GM19193 (cell line): ENCODE data around the gene TRMT112.

Experiments
- POLR2A ChIP-seq: IDR thresholded peaks from 4 replicates; pipeline ENCODE4 v1.6.1; 2011; ENCODE audit not compliant: insufficient read depth, insufficient read length; ENCODE audit errors: extremely low read depth

The TRMT112 gene

DNA sequence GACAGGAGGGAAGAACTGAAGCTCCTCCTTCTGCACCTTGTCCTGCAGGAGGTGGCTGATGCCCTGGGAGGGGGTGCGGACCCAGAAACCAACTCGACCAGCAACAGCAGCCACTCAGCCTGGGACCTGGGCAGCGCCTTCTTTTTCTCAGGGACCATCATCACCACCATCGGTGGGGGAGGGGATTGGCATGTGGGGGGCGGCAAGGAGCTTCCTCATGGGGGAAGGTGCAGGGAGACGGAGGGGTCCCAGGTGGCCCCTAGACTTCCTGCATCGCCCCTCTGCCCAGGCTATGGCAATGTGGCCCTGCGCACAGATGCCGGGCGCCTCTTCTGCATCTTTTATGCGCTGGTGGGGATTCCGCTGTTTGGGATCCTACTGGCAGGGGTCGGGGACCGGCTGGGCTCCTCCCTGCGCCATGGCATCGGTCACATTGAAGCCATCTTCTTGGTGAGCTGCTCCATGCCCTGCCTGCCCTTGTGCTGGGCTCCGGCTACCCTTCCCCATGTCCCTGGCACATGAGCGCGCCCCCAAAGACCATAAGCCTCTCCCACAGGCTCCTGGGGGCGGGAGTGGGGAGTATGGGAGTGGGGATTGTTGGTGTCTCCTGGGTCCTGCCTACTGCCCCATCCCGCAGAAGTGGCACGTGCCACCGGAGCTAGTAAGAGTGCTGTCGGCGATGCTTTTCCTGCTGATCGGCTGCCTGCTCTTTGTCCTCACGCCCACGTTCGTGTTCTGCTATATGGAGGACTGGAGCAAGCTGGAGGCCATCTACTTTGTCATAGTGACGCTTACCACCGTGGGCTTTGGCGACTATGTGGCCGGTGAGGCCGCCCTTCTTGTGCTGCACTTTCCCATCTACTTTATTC is 20.3 kb downstream of the TRMT112 start:
- TF ChIP-seq POLR2A, result no peak

DNA sequence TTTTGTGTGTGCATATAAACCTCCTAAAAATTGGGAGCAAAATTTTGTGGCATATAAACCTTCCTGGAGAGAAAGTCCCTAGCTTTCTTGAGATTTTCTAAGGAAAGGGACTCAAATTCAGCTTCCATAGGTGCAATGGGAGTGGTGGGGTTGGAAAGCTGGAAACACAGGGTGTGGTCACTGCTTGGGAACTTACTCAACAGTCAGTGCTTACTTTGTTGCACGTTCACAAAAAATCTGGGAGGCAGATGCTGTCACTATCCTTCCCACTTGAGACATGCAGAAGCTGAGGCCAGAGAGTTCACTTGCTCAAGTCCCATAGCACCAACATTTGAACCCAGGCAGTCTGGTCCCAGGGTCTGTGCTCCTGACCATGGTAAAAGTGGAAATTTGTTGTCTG is 21.1 kb downstream of the TRMT112 start:
- no peak for TF ChIP-seq POLR2A

DNA sequence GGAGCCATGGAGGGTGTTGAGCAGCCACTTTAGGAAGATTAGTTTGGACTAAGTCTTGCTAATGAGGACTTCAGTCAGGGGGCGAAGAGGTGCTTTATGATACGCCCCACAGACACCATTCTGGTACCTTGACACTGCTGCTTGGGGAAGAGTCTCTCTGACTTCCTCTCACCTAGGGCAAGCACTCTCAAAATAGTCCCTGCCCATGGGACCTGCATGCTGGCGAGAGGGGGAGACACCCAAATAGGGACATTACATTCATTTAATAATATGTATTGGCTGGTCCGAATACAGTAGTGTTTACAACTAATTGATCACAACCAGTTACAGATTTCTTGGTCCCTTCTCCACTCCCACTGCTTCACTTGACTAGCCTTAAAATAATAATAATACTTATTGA is 21.6 kb downstream of the TRMT112 start:
- TF ChIP-seq POLR2A, result no peak

DNA sequence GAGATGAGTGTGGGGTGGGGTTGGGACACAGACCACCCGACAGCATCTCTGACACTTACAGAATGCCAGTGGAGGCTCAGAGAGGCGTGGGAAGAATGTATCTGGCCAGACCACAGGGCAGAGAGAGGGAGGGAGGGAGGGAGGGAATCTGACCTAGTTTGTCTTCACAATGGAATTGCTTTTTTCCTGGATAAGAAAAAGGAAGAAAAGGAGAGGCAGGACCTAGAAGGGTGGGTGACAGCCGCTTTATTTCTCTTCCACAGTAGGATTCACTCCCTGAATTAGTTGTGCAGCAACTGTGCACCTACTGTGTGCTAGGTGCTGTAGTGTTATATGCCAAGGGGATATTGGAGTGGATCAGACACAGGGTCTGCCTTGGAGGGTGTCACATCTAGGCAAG is 22.6 kb downstream of the TRMT112 start:
- no peak for TF ChIP-seq POLR2A

DNA sequence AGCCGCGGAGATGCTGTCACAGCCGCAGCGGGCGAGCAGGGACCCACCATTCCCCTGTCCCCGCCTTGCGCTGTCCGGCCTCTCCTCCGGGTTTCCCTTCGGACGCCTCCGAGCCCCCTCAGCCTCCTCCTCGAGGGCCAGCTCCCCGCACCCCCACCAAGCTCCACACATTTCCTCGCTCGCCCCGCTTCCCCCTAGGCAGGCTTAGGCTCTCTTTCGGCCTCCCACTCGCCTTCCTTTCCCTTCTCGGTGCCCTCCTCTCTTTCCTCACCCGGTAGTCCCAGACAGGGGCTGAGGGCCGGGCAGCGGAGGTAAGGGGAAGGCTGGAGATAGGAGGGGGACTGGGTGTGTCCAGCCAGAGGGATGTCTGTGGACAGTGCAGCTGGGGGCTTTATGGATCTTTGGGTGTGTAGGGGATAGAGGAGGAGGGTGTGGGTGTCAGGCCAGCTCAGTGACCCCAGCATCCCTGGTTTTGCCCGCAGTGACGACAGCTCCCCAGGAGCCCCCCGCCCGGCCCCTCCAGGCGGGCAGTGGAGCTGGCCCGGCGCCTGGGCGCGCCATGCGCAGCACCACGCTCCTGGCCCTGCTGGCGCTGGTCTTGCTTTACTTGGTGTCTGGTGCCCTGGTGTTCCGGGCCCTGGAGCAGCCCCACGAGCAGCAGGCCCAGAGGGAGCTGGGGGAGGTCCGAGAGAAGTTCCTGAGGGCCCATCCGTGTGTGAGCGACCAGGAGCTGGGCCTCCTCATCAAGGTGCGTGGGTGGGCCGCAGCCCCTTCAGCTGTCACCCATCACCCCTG is 24.7 kb downstream of the TRMT112 start:
- TF ChIP-seq POLR2A, result no peak

DNA sequence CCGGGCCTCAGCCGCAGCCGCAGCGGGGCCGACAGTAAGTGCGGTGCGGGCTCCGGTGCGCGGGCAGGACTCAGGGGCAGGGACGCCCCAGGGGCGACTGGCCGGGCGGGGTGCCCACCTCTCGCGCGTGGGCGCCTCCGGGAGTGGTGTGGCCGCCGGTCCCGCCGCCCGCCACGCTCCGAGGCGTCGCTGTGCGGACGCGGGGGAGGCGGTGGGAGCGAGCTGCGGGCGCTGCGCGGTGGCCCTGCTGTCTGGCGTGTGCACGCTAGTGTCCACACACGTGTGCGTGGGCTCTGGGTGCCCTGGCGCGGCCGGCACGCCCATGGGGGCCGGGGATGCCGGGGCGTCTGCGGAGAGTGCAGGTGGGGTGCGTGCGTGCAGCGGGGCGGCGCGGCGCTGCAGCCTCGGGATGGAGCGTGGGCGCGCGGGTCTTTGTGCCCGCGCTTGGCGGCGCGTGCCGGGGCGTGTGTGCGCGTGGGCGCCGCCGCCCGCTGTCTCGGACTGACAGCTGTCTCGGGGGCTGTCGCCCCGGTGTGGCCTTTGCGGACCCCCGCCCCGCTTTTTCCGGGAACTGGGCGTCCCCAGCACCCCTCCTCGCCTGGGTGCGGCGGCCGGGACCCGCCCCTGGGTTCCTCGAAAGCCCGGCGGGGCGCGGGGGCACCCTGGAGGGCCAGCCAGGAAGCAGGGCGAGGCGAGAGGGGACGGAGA is 25.5 kb downstream of the TRMT112 start:
- no peak for TF ChIP-seq POLR2A

DNA sequence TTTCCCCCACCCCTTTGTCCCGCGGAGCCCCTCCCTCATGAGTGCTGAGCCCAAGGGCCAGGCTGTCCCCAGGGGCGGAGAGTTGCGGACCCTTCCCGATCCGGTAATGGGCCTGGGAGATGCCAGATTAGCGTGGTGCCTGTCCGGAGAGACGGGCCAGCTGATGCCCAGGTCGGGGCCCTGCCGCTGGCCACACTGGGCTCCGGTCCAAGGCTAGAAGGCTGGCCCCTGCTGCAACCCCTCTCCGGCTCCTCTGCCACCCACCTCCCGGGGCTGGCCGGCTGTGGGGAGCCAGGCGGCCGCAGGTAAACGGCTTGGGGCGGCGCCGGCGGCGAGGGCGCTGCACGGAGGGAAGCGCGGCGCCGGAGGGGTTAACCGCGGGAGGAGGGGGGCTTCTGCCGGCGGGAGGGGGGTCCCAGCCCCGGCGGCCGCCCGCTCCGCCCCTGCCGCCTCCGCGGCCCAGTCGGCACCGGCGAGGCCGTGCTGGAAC is 26.1 kb downstream of the TRMT112 start, which contains the start of gene KCNK4:
KCNK4 (plus strand) TSS at position 41 of the 490 bp plus-strand sequence. CDS start 1,717 bp downstream, outside the sequence.
- TF ChIP-seq POLR2A, result no peak

DNA sequence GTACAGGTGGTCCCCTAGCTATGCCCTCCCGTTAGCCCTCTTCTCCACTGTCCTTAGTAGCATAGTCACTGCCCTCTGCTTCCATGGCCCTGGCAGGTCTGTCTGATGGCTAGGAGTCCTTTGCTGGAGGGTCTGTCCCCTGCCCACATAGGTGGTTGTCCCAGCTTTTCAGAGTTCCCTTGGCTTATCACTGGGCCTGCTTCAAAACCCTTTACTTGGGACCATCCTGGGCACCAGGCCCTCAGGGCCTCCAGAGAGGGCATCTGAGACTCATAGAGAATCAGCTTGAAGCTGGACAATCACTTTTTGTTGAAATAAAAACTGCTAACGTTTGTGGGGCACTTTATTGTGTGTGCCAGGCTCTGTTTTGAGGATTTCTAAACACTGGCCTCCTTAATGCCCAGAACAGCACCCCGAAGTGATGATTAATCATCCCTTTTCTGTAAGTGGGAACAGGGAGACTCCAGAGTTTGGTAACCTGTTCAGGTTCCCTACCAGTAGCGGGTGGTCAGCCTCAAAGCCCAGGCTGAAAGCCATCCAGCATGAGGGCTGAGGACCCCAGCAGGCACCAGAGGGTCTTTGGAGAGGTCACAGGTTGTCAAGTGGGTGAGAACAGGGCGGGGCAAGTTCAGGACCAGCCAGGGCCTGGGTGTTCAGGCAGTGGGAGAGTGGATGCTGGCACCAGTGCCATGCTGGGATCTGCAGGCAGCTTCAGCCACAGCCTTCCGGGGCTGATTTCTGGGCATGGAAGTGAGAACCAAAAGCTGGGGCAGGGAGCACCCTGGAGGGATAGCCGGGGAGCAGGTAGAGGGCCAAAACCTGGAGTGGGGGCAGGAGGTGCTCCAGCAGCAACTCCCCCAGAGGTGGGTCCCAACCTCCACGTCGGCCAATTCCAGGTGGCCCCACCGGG is 26.8 kb downstream of the TRMT112 start:
- TF ChIP-seq POLR2A, result no peak

DNA sequence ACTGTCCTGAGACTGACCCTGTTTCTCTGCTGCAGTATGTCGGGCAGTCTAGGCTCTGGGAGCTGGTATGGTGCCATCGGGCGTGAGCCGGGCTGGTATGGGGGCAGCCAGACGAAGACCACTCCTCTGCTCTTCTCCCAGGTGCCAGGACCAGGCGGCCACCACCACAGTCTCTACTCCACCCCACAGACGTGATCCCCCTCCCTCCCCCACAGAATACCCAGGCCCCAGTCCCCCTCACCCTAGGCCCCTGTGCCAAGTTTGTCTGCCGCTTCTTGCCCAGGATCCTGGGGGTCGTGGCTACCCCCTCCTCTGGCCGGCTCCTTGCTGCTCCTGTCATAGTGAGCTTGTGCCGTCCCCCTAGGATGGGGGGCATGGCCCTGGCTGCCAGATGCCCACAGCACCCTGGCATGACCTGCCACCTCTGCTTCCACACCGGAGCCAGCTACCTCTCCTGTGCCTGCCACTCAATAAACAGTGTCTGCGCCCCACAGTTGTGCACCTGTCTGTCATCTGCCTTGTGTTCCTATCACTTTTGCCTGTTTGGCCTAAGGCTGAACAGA is 28.3 kb downstream of the TRMT112 start:
- no peak for TF ChIP-seq POLR2A

DNA sequence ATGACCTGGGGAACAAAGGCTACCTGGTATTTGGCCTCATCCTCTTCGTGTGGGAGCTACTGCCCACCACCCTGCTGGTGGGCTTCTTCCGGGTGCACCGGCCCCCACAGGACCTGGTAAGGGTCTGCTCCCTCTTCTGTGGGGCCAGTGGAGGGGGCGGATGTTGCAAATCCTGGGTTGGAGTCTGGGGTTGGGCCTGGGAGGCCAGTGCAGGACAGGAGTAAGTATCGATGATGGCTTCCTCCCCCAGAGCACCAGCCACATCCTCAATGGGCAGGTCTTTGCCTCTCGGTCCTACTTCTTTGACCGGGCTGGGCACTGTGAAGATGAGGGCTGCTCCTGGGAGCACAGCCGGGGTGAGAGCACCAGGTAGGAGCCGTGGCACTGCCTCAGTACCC is 29.0 kb downstream of the TRMT112 start:
- no peak for TF ChIP-seq POLR2A

DNA sequence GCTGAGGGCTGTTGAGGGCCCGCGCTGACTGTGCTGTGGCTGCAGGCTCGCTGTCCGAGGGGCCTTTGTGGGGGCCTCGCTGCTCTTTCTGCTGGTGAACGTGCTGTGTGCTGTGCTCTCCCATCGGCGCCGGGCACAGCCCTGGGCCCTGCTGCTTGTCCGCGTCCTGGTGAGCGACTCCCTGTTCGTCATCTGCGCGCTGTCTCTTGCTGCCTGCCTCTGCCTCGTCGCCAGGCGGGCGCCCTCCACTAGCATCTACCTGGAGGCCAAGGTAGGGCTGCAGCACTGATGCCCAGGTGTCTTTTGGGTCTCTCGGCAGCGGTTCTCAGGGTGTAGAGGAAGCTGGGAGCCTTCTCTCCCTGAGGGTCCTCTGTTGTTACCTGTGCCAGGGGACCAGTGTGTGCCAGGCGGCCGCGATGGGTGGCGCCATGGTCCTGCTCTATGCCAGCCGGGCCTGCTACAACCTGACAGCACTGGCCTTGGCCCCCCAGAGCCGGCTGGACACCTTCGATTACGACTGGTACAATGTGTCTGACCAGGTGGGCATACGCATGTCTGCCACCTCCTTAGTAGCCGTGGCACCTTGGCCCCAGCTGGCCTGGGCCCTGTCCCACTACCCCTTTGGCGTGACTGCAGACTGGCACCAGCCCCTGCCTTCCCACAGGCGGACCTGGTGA is 29.5 kb downstream of the TRMT112 start:
- TF ChIP-seq POLR2A, result no peak

DNA sequence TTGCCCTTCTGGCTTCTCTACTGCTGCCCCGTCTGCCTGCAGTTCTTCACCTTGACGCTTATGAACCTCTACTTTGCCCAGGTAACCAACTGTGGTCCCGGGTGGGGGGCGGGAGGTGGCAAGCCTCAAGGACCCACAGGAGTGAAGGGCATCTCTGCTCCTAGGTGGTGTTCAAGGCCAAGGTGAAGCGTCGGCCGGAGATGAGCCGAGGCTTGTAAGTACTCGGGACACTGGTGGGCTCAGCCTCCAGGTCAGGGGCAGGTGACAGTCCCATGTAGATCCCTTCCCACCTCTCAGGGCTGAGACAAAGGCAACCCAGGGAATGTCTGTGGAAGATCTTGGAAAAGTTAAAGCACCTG is 30.6 kb downstream of the TRMT112 start:
- no peak for TF ChIP-seq POLR2A
